Colonic mucosa (tissue), 4 donors: Measurements from ENCODE around the gene SMIM5. TPM values are rescaled to one million over a fixed set of nuclear protein-coding genes. Genes with fewer than 3 reads are reported as not detected.
A peak's percentile ranks its signal among the peaks of the same experiment; 100 is the strongest.

ENCODE experiments used
- DNase-seq: peaks from one replicate; pipeline ENCODE4 v3.0.0-alpha.2; 2020
- H3K27ac ChIP-seq: fragments of 200-600 bp; one replicate; pipeline ENCODE4 v1.8.0; 2021
- H3K27me3 ChIP-seq: fragments of 200-600 bp; one replicate; pipeline ENCODE4 v1.8.0; 2021
- H3K36me3 ChIP-seq: fragments of 200-600 bp; one replicate; pipeline ENCODE4 v1.8.0; 2021
- H3K4me1 ChIP-seq: fragments of 200-600 bp; one replicate; pipeline ENCODE4 v1.8.0; 2021; ENCODE audit warnings: mild to moderate bottlenecking
- H3K4me3 ChIP-seq: fragments of 200-600 bp; one replicate; pipeline ENCODE4 v1.8.0; 2021
- H3K9ac ChIP-seq, 2 donors: one replicate each; pipeline ENCODE4 v1.7.0; 2013; ENCODE audit warnings: control low read depth in 2 of 2, low read depth in 2 of 2, low read length in 2 of 2
- H3K9me3 ChIP-seq: fragments of 200-600 bp; one replicate; pipeline ENCODE4 v1.8.0; 2021
- intact Hi-C: fragments of 100-400 bp; cut with DNase I; formaldehyde crosslinking; loops from one replicate; pipeline ENCODE4 v1.14.1; 2022
- total RNA-seq, 2 donors: library from RNA; stranded (reverse); fragmentation: NEBNext Ultra II Directional in 1 of 2; extraction: Animal tissue kit (Norgen Biotek cat#: 25700) in 1 of 2; gene quantifications; one replicate each; pipeline ENCODE4 v1.2.1, GENCODE V29; 2021
- TF ChIP-seq, protein P1 (sequence below): fragments of 200-600 bp; IDR thresholded peaks from one replicate; pipeline ENCODE4 v1.8.0; 2022; ENCODE audit warnings: antibody characterized with exemption, mild to moderate bottlenecking
- donor health status: healthy.
- donor health status: DM: no; HTN: no; CAD: no.
- donor health status: DM: no; HTN: no; CAD: no.

Gene SMIM5
- total RNA-seq, 2 donors from 2014 or later = 5.1 to 39.9 TPM

DNA sequence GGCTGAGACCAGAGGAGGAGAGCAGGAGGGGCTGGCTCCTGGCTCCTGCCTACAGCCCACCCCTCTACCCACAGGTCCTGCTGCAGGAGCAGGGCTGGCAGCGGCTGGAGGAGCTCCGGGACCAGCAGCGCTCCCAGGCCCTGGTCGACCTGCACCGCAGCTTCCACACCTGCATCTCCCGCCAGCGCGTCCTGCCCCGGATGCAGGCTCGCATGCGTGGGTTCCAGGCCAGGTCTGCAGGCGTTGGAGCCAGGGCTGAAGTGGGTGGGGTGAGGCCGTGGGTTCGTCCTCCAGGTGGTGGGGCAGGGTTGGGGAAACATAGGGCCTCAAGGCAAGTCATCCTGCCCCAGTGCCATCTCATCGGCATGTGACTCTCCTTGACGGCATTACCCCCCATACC, 27.4 kb upstream of the SMIM5 start:
- Histone ChIP-seq H3K9me3 (no peaks in the 10 kb centered on the region), H3K27ac (no peak overlapping the region), H3K4me3 (no peak overlapping the region), H3K4me1 (peaks cover 8% of the 10 kb centered on the region), H3K27me3 (no peaks in the 10 kb centered on the region), H3K36me3 (no peaks in the 10 kb centered on the region), H3K9ac (no peak overlapping the region)
- TF ChIP-seq, protein P1, sequence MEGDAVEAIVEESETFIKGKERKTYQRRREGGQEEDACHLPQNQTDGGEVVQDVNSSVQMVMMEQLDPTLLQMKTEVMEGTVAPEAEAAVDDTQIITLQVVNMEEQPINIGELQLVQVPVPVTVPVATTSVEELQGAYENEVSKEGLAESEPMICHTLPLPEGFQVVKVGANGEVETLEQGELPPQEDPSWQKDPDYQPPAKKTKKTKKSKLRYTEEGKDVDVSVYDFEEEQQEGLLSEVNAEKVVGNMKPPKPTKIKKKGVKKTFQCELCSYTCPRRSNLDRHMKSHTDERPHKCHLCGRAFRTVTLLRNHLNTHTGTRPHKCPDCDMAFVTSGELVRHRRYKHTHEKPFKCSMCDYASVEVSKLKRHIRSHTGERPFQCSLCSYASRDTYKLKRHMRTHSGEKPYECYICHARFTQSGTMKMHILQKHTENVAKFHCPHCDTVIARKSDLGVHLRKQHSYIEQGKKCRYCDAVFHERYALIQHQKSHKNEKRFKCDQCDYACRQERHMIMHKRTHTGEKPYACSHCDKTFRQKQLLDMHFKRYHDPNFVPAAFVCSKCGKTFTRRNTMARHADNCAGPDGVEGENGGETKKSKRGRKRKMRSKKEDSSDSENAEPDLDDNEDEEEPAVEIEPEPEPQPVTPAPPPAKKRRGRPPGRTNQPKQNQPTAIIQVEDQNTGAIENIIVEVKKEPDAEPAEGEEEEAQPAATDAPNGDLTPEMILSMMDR = no peak
- intact Hi-C loops = no loop called here
- no peak for DNase-seq

DNA sequence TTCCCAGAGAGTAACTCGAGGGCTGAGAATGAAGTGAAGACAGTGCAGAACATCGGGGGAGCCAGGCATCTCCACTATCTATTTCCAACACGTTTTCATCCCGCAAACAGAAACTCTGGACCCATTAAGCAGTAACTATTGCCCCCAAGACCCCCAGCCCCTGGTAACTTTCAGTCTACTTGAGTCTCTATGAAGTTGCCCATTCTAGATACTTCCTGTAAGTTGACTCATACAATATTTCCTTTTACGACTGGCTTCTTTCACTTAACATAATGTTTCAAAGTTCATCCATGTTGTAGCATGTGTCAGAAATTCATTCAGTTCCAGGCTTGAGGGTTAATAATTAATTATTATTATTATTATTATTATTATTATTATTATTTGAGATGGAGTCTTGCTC, 26.1 kb upstream of the SMIM5 start:
- DNase-seq = no peak
- intact Hi-C loops = no loop called here
- no peak overlapping the region for H3K9ac ChIP-seq
- H3K36me3 ChIP-seq = no peaks in the 10 kb centered on the region
- H3K9me3 ChIP-seq = no peaks in the 10 kb centered on the region
- no peak overlapping the region for H3K4me3 ChIP-seq
- peak overlapping the region; percentile 32 for H3K27ac ChIP-seq
- peaks cover 8% of the 10 kb centered on the region for H3K4me1 ChIP-seq
- no peaks in the 10 kb centered on the region for H3K27me3 ChIP-seq
- TF ChIP-seq, protein P1 = no peak

DNA sequence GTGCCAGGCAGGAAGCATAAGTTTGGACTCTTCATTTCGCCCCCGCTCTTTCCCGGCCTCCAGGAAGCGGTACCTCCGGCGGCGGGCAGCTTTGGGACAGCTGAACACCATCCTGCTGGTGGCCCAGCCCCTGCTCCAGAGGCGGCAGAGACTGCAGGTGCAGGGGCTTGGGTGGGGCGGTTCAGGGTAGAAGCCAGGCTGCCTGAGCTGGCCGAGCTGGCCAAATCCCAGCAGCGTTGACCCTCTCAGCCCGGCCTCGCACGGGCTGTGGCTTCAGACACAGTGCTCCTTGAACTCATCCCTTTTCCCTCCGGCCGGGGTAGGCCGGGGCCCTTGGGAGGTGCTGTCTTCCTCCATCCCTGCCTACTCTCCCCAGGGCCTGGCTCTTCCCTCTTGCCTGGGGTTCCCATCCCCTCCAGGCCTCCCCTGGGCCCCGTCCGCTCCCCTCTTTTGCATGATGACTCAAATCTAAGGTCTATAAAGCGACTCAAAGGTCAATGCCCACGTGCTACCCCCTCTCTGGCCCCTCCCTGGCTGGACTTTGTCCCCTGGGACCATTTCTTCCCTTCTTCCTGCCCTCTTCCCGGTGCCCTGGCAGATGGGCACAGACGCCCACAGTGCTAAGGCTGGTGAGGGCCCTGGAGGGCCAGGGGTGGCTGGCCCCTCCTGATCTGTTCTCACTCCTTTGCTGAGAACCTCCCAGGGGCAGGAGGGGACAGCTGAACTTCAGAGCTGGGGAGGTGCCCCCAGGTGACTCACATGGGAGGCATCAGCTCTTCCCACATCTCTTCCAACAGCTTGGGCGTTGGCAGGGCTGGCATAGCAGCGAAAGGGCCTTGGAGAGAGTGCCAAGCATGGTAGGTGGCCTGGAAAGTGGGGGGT, 22.9 kb upstream of the SMIM5 start:
- Histone ChIP-seq H3K9ac (peak overlapping the region; percentile 48 to 81), H3K9me3 (no peaks in the 10 kb centered on the region), H3K4me3 (peak overlapping the region; percentile 11), H3K27ac (peak overlapping the region; percentile 81), H3K4me1 (peaks cover 4% of the 10 kb centered on the region), H3K27me3 (no peaks in the 10 kb centered on the region), H3K36me3 (no peaks in the 10 kb centered on the region)
- peak; percentile 92 for DNase-seq
- intact Hi-C loops = no loop called here
- TF ChIP-seq, protein P1 = no peak

DNA sequence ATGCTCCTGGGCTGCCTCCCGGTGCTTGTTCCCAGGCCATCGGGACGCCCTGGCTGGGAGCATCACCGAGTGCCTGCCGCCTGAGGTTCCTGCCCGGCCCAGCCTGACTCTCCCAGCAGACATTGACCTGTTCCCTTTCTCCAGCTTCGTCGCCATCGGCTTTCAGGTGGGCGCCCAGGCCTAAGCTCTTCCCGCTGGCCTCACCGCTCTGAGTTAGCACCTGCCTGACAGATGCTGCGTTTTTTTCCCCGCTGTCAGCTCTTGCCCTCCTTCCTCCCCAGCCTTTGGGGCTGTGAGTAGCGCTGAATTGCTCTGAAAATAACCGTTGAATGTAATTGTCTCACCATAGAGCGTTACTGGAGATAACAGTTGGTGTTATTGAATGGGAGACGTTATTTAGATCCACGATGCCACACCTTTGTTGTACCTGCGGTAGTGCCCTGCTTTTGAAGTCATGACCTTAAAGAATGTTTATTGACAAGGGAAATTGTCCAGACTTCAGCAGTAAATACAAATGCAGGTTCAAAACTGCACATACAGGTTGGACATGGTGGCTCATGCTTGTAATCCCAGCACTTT, 21.3 kb upstream of the SMIM5 start:
- DNase-seq = peak; percentile 74
- intact Hi-C loops = no loop called here
- peak overlapping the region; percentile 81 for H3K27ac ChIP-seq
- peak overlapping the region; percentile 1 for H3K4me3 ChIP-seq
- H3K9me3 ChIP-seq = no peaks in the 10 kb centered on the region
- H3K4me1 ChIP-seq = peaks cover 10% of the 10 kb centered on the region
- peak overlapping the region; percentile 53 to 81 for H3K9ac ChIP-seq
- TF ChIP-seq, protein P1 = no peak
- H3K36me3 ChIP-seq = no peaks in the 10 kb centered on the region
- H3K27me3 ChIP-seq = no peaks in the 10 kb centered on the region

DNA sequence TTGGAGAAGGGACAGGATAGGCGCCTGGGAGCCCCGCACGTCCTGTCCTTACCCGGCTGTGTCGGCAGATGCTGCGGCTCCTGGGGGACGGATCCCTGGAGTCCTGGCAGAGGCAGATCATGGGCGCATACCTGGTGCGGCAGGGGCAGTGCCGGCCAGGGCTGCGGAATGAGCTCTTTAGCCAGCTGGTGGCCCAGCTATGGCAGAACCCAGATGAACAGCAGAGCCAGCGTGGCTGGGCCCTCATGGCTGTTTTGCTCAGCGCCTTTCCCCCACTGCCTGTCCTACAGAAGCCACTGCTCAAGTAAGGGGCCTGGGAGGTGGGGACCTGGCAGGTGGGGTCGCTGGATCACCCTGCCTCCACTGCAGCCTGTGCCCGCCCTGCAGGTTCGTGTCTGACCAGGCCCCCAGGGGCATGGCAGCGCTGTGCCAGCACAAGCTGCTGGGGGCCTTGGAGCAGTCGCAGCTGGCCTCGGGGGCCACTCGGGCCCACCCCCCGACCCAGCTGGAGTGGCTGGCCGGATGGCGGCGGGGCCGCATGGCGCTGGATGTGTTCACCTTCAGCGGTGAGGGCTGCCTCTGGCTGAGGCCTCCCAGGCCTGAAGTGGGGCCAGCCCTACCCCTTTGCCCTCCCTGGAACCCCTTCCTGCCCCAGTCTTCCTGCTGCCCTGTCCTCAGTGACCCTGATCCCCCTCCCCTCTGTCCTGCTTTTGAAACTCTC, 20.2 kb upstream of the SMIM5 start:
- intact Hi-C loops = no loop called here
- no peak for DNase-seq
- no peaks in the 10 kb centered on the region for H3K27me3 ChIP-seq
- peak overlapping the region in 1 of 2 donors; percentile 43 for H3K9ac ChIP-seq
- no peak overlapping the region for H3K27ac ChIP-seq
- H3K9me3 ChIP-seq = no peaks in the 10 kb centered on the region
- TF ChIP-seq, protein P1 = no peak
- H3K4me3 ChIP-seq = no peak overlapping the region
- peaks cover 15% of the 10 kb centered on the region for H3K4me1 ChIP-seq
- H3K36me3 ChIP-seq = no peaks in the 10 kb centered on the region
